Uterus (tissue), 2 donors: Measurements from ENCODE around the gene CNPY1.

Source experiments
- CTCF ChIP-seq, 4 experiments: fragments of 200-600 bp in 2 of 4; fragments of 450-650 bp in 2 of 4; sonication (generic) in 2 of 4; IDR thresholded peaks; one replicate each; pipeline ENCODE4 v1.5.1; 2016 to 2019; ENCODE audit warnings: antibody characterized with exemption in 4 of 4, mild to moderate bottlenecking in 2 of 4, moderate library complexity in 1 of 4
- POLR2A ChIP-seq, 2 donors: fragments of 450-650 bp; IDR thresholded peaks; one replicate each; pipeline ENCODE4 v1.6.1; 2016; ENCODE audit warnings: antibody characterized with exemption in 2 of 2, mild to moderate bottlenecking in 1 of 2, moderate library complexity in 1 of 2

GRCh38 chr7:155560982-155561686 is 14.8 kb upstream of the CNPY1 start:
- TF ChIP-seq CTCF (IDR thresholded peaks at IDR 0.05) = no peak
- no peak for TF ChIP-seq POLR2A (IDR thresholded peaks at IDR 0.05)
